NB4 (cell line): ENCODE measurements around the gene TSNAXIP1.

Source experiments
- DNase-seq: peaks from one replicate; pipeline ENCODE4 v3.0.0; 2010; ENCODE audit warnings: low read depth
- H3K4me3 ChIP-seq: one replicate; pipeline ENCODE4 v1.5.1; 2011; ENCODE audit warnings: mild to moderate bottlenecking, low read depth, low read length, moderate library complexity
- CTCF ChIP-seq: IDR thresholded peaks from one replicate; pipeline ENCODE4 v1.5.1; 2012; ENCODE audit warnings: low read depth, low read length
- MYC ChIP-seq: IDR thresholded peaks from 2 replicates; pipeline ENCODE4 v1.6.1; 2011; ENCODE audit warnings: low read depth, low read length
- POLR2A ChIP-seq: IDR thresholded peaks from 2 replicates; pipeline ENCODE4 v1.6.1; 2011; ENCODE audit warnings: mild to moderate bottlenecking; ENCODE audit not compliant: insufficient read length; ENCODE audit errors: extremely low read depth
- TF ChIP-seq, protein P1 (sequence below): IDR thresholded peaks from 2 replicates; pipeline ENCODE4 v1.6.1; 2011; ENCODE audit warnings: low read depth, low read length

Gene TSNAXIP1

DNA sequence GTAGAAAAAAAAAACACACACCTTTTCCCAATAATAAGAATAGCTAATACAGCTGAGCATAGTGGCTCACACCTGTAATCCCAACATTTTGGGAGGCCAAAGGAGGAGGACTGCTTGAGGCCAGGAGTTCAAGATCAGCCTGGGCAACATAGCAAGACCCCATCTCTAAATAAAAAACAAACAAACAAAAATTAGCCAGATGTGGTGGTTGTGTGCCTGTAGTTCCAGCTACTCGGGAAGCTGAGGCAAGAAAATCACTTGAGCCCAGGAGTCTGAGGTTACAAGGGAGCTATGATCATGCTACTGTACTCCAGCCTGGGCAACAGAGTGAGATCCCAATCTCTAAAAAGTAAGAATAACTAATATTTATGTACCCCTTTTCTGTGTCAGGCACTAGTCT lies 44.8 kb upstream of the TSNAXIP1 start:
- H3K4me3 ChIP-seq = no peak overlapping the region
- DNase-seq = no peak
- no peak for TF ChIP-seq CTCF
- TF ChIP-seq POLR2A = no peak
- no peak for TF ChIP-seq MYC

DNA sequence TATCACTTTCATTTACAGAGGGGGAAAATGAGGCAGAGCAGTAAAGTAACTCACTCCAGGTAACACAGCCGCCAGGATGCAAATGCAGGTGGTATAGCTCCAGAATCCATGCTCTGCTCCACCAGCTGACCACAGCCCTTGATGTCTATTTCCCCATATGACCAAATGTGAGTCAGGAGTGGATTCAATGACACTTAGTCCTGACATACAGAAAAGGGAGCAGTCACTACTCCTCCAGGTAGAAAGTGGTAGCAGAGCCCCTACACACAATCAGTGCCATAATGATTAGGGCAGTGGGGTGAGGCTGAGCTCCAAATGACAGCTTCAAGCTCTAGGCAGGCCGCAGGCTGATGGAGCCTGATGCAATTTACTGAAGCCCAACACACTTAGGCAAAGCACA lies 44.3 kb upstream of the TSNAXIP1 start:
- TF ChIP-seq CTCF = no peak
- TF ChIP-seq MYC = no peak
- no peak for DNase-seq
- H3K4me3 ChIP-seq = no peak overlapping the region

DNA sequence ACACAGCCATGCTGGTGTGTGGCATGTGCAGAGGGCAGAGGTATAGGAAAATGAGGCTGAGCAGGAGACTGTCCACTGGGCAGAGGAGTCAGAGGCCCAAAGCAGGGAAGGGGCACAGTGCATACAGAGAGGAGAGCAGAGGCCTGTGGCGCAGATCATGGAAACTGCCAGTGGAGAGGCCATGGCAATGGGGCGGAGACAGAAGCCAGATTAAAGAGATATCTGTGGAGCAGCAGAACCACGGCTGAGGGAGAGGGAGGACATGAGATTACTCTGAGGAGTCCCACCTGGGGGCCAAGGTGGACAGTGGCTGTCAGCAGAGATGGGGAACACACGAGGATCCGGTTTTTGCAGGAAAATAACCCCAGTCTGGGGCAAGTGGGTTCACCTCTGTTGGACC lies 43.6 kb upstream of the TSNAXIP1 start:
- no peak for DNase-seq
- no peak overlapping the region for H3K4me3 ChIP-seq
- TF ChIP-seq, protein P1, sequence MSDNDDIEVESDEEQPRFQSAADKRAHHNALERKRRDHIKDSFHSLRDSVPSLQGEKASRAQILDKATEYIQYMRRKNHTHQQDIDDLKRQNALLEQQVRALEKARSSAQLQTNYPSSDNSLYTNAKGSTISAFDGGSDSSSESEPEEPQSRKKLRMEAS = no peak
- TF ChIP-seq CTCF = no peak
- TF ChIP-seq POLR2A = no peak
- no peak for TF ChIP-seq MYC

DNA sequence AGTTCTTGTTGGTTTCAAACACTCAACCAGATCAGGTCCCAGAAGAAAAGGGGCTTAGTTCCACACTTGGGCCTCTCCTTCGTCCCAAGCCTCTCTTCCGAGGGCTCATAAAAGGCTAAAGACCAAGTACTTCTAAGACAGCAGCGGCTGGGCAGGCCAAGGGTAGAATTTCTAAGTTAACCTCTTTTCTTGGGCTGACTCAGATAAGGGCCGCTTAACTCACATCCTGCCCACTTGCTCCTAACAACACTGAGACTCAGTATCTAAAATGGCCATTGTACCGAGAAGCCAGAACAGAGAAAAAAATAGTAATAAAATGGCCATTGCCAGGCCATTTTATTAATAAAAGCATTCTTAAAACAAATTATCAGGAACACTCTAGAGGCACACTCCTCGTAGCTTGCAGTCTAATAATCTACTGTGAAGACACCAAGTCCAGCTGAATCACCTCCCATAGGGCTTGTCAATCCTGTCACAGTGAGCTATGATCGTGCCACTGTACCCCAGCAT lies 42.5 kb upstream of the TSNAXIP1 start:
- no peak for DNase-seq
- no peak for TF ChIP-seq MYC
- TF ChIP-seq, protein P1 = no peak
- TF ChIP-seq POLR2A = no peak
- no peak for TF ChIP-seq CTCF
- no peak overlapping the region for H3K4me3 ChIP-seq

GRCh38 chr16:67766291-67766690 lies 40.4 kb upstream of the TSNAXIP1 start:
- TF ChIP-seq, protein P1 = no peak
- no peak for TF ChIP-seq POLR2A
- no peak for TF ChIP-seq MYC
- no peak for TF ChIP-seq CTCF
- DNase-seq = no peak
- no peak overlapping the region for H3K4me3 ChIP-seq

DNA sequence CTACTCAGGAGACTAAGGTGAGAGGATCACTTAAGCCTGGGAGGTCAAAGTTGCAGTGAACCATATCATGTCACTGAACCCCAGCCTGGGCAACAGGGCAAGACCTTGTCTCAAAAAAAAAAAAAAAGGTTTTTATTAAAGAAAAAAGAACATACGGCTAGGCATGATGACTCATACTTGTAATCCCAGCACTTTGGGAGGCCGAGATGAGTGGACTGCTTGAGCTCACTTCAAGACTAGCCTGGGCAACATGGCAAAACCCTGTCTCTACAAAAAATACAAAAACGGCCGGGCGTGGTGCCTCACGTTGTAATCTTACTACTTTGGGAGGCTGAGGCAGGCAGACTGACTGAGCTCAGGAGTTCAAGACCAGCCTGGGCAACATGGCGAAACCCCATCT lies 38.7 kb upstream of the TSNAXIP1 start:
- DNase-seq = no peak
- TF ChIP-seq, protein P1 = no peak
- TF ChIP-seq CTCF = no peak
- no peak for TF ChIP-seq MYC
- no peak for TF ChIP-seq POLR2A
- no peak overlapping the region for H3K4me3 ChIP-seq
